ENCODE data around the gene IHH. TPM values are rescaled to one million over a fixed set of nuclear protein-coding genes. Genes with fewer than 3 reads are reported as not detected.

IHH gene
- total and polyA plus RNA-seq, 3 experiments from 2014 or later, result not detected

DNA sequence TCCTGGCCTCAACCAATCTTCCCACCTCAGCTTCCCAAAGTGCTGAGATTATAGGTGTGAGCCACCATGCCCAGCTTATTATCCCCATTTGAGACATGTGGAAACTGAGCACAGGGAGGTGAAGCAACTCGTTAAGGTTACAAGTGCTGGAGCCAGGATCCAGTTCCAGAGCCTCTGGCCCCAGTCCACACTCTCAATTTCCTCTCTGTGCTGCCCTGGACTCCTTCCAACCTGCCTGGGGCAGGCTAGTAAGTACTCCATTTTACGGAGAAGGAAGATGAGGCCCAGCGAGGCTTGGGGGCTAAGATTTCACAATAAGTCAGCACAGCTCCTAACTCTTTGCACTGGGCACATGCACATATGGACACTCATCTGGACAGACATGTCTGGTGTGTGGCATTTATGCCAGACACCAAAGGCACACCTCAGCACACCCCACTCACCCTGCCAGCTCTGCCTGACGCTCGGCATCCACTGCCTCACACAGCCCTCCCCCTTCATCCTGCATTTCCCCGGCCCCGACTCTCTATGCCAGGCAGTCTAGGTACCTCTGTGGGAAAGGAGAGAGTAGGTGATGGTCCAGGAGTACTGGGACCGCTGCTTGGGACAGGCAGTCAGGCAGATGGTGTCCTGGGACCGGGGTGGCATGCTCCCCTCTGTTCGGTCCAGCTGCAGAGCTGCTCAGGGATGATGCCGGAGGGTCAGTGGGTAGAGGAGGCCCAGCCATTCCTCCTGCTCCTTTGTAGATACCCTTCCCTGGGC is 39.9 kb downstream of the IHH start:
- Mint-ChIP-seq H3K36me3 (no peaks in the 10 kb centered on the region), H3K9me3 (no peaks in the 10 kb centered on the region), H3K4me3 (no peak overlapping the region), H3K4me1 (no peaks in the 10 kb centered on the region), H3K27ac (peak overlapping the region in 1 of 8 donors; percentile 23), H3K27me3 (peaks cover 13 to 23% of the 10 kb centered on the region in 2 donors)
- H3K36me3 ChIP-seq (ENCODE audit: insufficient read depth, low read length), result no peaks in the 10 kb centered on the region
- peak in 1 of 5 donors; percentile 6 for DNase-seq
- ChIA-PET POLR2A (no interaction called here), CTCF (interaction anchor here (0.7 kb wide), 2 partner anchors 9 to 70 kb away, joined by 3 to 4 read pairs; no protein-coding TSS in a partner anchor)
- H3K4me3 ChIP-seq (ENCODE audit: low read length), result no peak overlapping the region
- no peaks in the 10 kb centered on the region for H3K4me1 ChIP-seq (ENCODE audit: insufficient read depth, low read length)
- H3K27ac ChIP-seq (ENCODE audit: low read depth, low read length), result no peak overlapping the region
- no peaks in the 10 kb centered on the region for H3K27me3 ChIP-seq (ENCODE audit: insufficient read depth, low read length, poor library complexity, severe bottlenecking)
- no peaks in the 10 kb centered on the region for H3K9me3 ChIP-seq (ENCODE audit: low read length)

DNA sequence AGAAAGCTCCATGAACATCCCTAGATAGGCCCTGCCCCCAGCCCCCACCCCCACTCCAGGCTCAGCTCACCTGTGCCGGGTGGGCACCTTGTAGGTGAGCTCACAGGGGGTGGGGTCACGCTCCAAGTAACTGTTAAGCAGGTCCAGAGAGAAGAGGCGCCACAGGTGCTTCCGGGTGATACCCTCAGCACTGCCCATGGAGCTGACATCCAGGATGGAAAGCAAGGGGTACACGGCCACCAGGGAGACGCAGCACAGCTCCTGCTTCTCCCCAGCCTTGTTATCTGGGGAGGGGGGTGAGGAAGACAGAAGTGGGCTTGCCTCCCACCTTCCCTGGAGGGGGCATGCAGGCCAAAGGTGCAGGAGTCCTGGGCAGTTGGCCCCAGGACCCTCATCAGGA is 41.3 kb downstream of the IHH start:
- Mint-ChIP-seq H3K27ac (no peak overlapping the region), H3K4me1 (no peaks in the 10 kb centered on the region), H3K4me3 (no peak overlapping the region), H3K9me3 (no peaks in the 10 kb centered on the region), H3K36me3 (no peaks in the 10 kb centered on the region), H3K27me3 (peaks cover 14 to 30% of the 10 kb centered on the region in 2 donors)
- POLR2A ChIA-PET, result no interaction called here
- H3K27me3 ChIP-seq (ENCODE audit: insufficient read depth, low read length, poor library complexity, severe bottlenecking), result no peaks in the 10 kb centered on the region
- CTCF ChIA-PET, result interaction anchor here (1.6 kb wide), 1 partner anchor 10 kb away, joined by 5 read pairs; no protein-coding TSS in a partner anchor
- no peaks in the 10 kb centered on the region for H3K4me1 ChIP-seq (ENCODE audit: insufficient read depth, low read length)
- H3K4me3 ChIP-seq (ENCODE audit: low read length), result no peak overlapping the region
- H3K27ac ChIP-seq (ENCODE audit: low read depth, low read length), result no peak overlapping the region
- no peaks in the 10 kb centered on the region for H3K36me3 ChIP-seq (ENCODE audit: insufficient read depth, low read length)
- no peaks in the 10 kb centered on the region for H3K9me3 ChIP-seq (ENCODE audit: low read length)
- DNase-seq, result no peak

DNA sequence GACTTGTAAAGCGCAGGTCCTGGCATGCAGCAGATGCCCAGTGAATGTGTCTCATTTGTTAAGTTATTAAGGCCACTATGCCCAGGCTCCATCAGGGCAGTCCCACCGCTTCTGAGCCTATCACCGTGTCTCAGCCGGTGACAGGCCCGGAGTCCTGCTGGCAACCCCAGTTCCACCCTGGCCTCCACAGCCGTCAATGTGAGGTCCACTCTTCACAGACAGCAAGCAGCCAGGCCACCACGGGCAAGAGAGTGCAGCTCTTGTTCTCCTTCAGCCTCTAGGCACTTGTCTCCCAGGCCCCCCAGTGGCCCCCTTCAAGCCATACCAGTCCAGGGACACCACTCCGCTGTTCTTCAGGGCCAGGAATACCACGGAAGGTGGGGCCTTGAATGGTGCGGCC is 42.0 kb downstream of the IHH start:
- Mint-ChIP-seq H3K27me3 (peaks cover 14 to 36% of the 10 kb centered on the region in 2 donors), H3K36me3 (no peaks in the 10 kb centered on the region), H3K27ac (no peak overlapping the region), H3K4me3 (no peak overlapping the region), H3K9me3 (no peaks in the 10 kb centered on the region), H3K4me1 (no peaks in the 10 kb centered on the region)
- Histone ChIP-seq H3K4me1 (ENCODE audit: insufficient read depth, low read length) (no peaks in the 10 kb centered on the region), H3K27ac (ENCODE audit: low read depth, low read length) (no peak overlapping the region), H3K4me3 (ENCODE audit: low read length) (no peak overlapping the region), H3K9me3 (ENCODE audit: low read length) (no peaks in the 10 kb centered on the region), H3K36me3 (ENCODE audit: insufficient read depth, low read length) (no peaks in the 10 kb centered on the region), H3K27me3 (ENCODE audit: insufficient read depth, low read length, poor library complexity, severe bottlenecking) (no peaks in the 10 kb centered on the region)
- CTCF ChIA-PET, result interaction anchor here (1.6 kb wide), 1 partner anchor 11 kb away, joined by 5 read pairs; no protein-coding TSS in a partner anchor
- no peak for DNase-seq
- POLR2A ChIA-PET, result no interaction called here

- Mint-ChIP-seq H3K36me3 (no peaks in the 10 kb centered on the region), H3K4me1 (no peaks in the 10 kb centered on the region)
- CTCF ChIA-PET, result interaction anchor here (1.6 kb wide), 1 partner anchor 11 kb away, joined by 5 read pairs; no protein-coding TSS in a partner anchor
These were observed 42.4 kb downstream of the IHH start for GRCh38 chr2:219018286-219018685.

DNA sequence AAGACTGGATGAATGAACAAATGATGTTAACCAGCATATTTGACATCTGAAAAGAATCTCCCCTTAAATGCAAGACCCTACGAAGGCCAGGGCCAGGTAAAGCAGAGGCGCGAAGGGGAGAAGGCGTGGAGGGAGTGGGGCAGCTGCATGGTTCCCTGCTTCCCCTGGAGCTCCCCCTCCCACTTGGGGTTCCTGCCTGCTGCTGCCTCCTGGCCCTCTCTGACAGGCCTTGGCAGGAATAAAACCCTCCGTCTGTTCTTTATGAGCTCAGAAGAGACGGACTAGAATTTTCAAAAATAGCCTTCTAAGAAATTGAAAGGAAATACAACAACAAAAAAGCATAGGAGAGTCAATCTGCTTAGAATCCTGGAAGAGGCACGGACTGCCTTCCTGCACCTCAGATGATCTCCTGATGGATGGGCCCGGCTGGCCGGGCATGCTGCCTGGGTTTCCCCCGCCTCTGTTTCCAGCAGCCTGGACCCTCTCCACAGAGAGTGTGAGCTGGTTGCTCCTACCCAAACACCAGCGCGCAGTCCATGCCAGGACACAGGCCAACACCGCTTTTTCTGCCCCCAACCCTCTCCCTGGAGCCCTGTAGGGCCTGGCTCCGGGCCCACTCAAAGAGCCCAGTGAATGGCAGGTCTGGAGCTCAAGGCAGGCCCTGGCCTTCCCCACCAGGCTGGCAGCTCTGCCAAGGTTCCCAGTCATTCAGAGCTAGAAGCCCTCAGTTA is 43.4 kb downstream of the IHH start:
- H3K9me3 ChIP-seq (ENCODE audit: low read length), result no peaks in the 10 kb centered on the region
- no peak overlapping the region for H3K4me3 ChIP-seq (ENCODE audit: low read length)
- Mint-ChIP-seq H3K4me1 (no peaks in the 10 kb centered on the region), H3K27ac (peak overlapping the region in 1 of 8 donors; percentile 24), H3K27me3 (peaks cover 16 to 42% of the 10 kb centered on the region in 2 donors), H3K4me3 (no peak overlapping the region), H3K36me3 (no peaks in the 10 kb centered on the region), H3K9me3 (no peaks in the 10 kb centered on the region)
- POLR2A ChIA-PET, result no interaction called here
- no peaks in the 10 kb centered on the region for H3K36me3 ChIP-seq (ENCODE audit: insufficient read depth, low read length)
- H3K27me3 ChIP-seq (ENCODE audit: insufficient read depth, low read length, poor library complexity, severe bottlenecking), result no peaks in the 10 kb centered on the region
- CTCF ChIA-PET, result interaction anchor here (1.4 to 2.7 kb wide), 2 partner anchors 10 to 13 kb away, joined by 4 to 9 read pairs; no protein-coding TSS in a partner anchor
- no peaks in the 10 kb centered on the region for H3K4me1 ChIP-seq (ENCODE audit: insufficient read depth, low read length)
- no peak for DNase-seq
- no peak overlapping the region for H3K27ac ChIP-seq (ENCODE audit: low read depth, low read length)

More at GRCh38 chr2:219018286-219018685, 42.4 kb downstream of the IHH start:
- no peaks in the 10 kb centered on the region for H3K4me1 ChIP-seq (ENCODE audit: insufficient read depth, low read length)
- Mint-ChIP-seq H3K4me3 (no peak overlapping the region), H3K9me3 (no peaks in the 10 kb centered on the region), H3K27ac (no peak overlapping the region), H3K27me3 (peaks cover 16 to 38% of the 10 kb centered on the region in 2 donors)
- H3K9me3 ChIP-seq (ENCODE audit: low read length), result no peaks in the 10 kb centered on the region
- no peak for DNase-seq
- H3K36me3 ChIP-seq (ENCODE audit: insufficient read depth, low read length), result no peaks in the 10 kb centered on the region
- no peak overlapping the region for H3K27ac ChIP-seq (ENCODE audit: low read depth, low read length)
- H3K27me3 ChIP-seq (ENCODE audit: insufficient read depth, low read length, poor library complexity, severe bottlenecking), result no peaks in the 10 kb centered on the region
- POLR2A ChIA-PET, result no interaction called here
- H3K4me3 ChIP-seq (ENCODE audit: low read length), result no peak overlapping the region

DNA sequence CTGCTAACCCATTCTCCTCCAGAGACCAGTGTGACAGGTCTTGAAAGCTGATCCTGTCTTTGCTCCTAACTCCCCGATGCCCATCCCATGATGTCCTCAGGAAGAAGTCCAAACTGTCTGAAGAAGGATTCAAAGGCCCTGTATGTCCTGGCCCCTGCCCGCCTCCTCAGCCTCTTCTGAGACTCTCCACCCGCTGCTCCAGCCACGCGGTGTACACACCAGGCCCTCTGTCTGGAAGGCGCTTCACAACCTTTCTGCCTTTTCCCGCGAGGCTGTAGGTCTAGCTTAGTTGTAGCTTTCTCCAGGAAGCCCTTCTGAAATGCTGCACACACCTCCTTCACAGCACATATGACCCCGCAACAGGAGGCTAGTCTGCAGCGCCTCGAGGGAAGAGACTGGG is 44.0 kb downstream of the IHH start:
- POLR2A ChIA-PET, result no interaction called here
- Mint-ChIP-seq H3K4me3 (no peak overlapping the region), H3K36me3 (no peaks in the 10 kb centered on the region), H3K27ac (peak overlapping the region in 1 of 8 donors; percentile 80), H3K4me1 (no peaks in the 10 kb centered on the region), H3K9me3 (no peaks in the 10 kb centered on the region), H3K27me3 (peaks cover 17 to 43% of the 10 kb centered on the region in 2 donors)
- Histone ChIP-seq H3K27ac (ENCODE audit: low read depth, low read length) (no peak overlapping the region), H3K4me1 (ENCODE audit: insufficient read depth, low read length) (no peaks in the 10 kb centered on the region), H3K36me3 (ENCODE audit: insufficient read depth, low read length) (no peaks in the 10 kb centered on the region), H3K4me3 (ENCODE audit: low read length) (no peak overlapping the region), H3K27me3 (ENCODE audit: insufficient read depth, low read length, poor library complexity, severe bottlenecking) (no peaks in the 10 kb centered on the region), H3K9me3 (ENCODE audit: low read length) (no peaks in the 10 kb centered on the region)
- CTCF ChIA-PET, result interaction anchor here (0.7 to 2.7 kb wide), 4 partner anchors 11 to 278 kb away, joined by 3 to 9 read pairs (median 4); no protein-coding TSS in a partner anchor
- no peak for DNase-seq

DNA sequence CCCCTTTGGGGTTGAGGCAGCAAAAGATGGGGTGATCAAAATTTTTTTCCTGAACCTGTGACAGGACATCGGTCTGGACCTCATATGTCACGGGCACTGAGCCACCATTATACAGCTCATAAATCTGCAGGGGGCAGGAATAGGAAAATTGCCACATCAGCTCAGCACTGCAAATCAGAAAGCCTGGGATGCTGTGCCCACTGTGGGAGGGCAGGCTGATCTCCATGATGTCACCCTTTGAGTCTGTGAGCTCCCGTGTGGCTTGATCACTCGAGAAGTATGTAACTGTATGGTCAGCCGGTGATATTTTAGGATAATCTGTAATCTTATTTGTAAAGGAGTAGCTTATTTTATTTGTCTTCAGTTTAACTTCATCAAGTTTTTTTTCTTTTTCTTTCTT is 49.8 kb downstream of the IHH start:
- ChIA-PET CTCF (interaction anchor here (1.0 to 1.7 kb wide), 2 partner anchors 19 to 31 kb away, joined by 5 read pairs; no protein-coding TSS in a partner anchor), POLR2A (no interaction called here)
- no peaks in the 10 kb centered on the region for H3K4me1 ChIP-seq (ENCODE audit: insufficient read depth, low read length)
- H3K9me3 Mint-ChIP-seq, result peaks cover 0 to 1% (median 0%) of the 10 kb centered on the region in 5 donors
- H3K4me1 Mint-ChIP-seq, result no peaks in the 10 kb centered on the region
- H3K36me3 Mint-ChIP-seq, result no peaks in the 10 kb centered on the region
- H3K4me3 ChIP-seq (ENCODE audit: low read length), result no peak overlapping the region
- H3K36me3 ChIP-seq (ENCODE audit: insufficient read depth, low read length), result no peaks in the 10 kb centered on the region
- peaks cover 33 to 64% of the 10 kb centered on the region in 2 donors for H3K27me3 Mint-ChIP-seq
- DNase-seq, result no peak
- H3K27ac ChIP-seq (ENCODE audit: low read depth, low read length), result no peak overlapping the region
- no peaks in the 10 kb centered on the region for H3K9me3 ChIP-seq (ENCODE audit: low read length)
- no peak overlapping the region for H3K4me3 Mint-ChIP-seq
- no peak overlapping the region for H3K27ac Mint-ChIP-seq
- no peaks in the 10 kb centered on the region for H3K27me3 ChIP-seq (ENCODE audit: insufficient read depth, low read length, poor library complexity, severe bottlenecking)
